Prostate gland (tissue), 2 donors: ENCODE results near the gene ZBTB8OS.

Experiments used
- CTCF ChIP-seq, 4 experiments: fragments of 200-600 bp in 2 of 4; fragments of 450-650 bp in 2 of 4; sonication (generic) in 2 of 4; IDR thresholded peaks; 1 replicate in 3 of 4; 2 replicates in 1 of 4; pipeline ENCODE4 v1.5.1; 2016 to 2019; ENCODE audit warnings: antibody characterized with exemption in 4 of 4, mild to moderate bottlenecking in 2 of 4, moderate library complexity in 2 of 4
- POLR2A ChIP-seq: fragments of 450-650 bp; IDR thresholded peaks from one replicate; pipeline ENCODE4 v1.6.1; 2016; ENCODE audit warnings: antibody characterized with exemption, mild to moderate bottlenecking

GRCh38 chr1:32612189-32612881 is 38.0 kb downstream of the ZBTB8OS start:
- TF ChIP-seq CTCF (IDR thresholded peaks at IDR 0.05), result peak in 3 of 4 experiments; percentile 16 to 61 (median 49)
- TF ChIP-seq POLR2A, result peak; percentile 32
